NCI-H1092 treated with DMSO at 0.1 percent for 48 hours (cell line): ENCODE measurements around the gene GRIK3.

Experiments
- DNase-seq: peaks from one replicate; lab custom pipeline; 2025; lab: John Stamatoyannopoulos, UW

GRIK3 gene

GRCh38 chr1:36824390-36824861, 209.9 kb downstream of the GRIK3 start:
- no peak for DNase-seq

- no peak for DNase-seq
Measured at GRCh38 chr1:36822648-36823047, 211.7 kb downstream of the GRIK3 start.

DNA sequence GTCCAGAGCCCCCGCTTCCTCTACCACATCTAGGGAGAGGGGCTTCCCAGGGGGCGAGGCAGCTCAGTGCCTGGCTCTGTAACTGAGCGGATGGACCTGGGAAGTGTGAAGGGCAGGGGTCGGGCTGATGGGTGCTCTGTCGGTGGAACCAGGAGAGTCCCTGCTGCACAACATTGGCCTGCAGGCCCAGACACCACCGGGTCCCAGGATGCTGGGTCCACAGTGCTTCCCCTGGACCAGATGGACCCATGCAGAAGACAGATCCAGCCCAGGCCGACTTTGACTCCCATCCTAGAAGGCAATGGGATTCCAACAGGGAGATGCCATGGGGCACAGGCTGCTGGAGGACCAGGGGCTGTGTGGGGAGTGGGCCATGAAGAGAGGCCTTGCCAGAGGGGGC, 212.9 kb downstream of the GRIK3 start:
- DNase-seq, result no peak

- DNase-seq, result no peak
Measured at GRCh38 chr1:36818771-36819170, 215.5 kb downstream of the GRIK3 start.

DNA sequence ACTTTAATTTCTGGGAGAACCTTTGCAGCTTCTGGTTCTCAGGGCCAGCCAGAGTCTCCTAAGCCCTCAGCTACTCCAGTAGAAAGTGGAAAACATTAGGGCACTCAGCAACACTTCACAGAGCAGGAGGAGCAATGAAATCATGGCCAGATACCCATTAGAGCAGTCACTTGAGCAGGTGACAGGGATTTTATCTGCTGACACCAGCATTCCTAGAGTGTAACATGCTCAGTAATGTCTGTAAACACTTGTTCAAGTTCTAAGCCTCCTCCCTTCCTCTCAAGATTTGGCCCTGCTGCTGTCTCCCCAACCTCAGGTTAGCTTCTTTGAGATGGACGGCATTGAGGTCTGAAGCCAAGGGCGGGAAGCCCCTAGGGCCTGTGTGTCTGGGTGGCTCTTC, 218.0 kb downstream of the GRIK3 start:
- no peak for DNase-seq

GRCh38 chr1:36814774-36815173, 219.5 kb downstream of the GRIK3 start:
- no peak for DNase-seq

DNA sequence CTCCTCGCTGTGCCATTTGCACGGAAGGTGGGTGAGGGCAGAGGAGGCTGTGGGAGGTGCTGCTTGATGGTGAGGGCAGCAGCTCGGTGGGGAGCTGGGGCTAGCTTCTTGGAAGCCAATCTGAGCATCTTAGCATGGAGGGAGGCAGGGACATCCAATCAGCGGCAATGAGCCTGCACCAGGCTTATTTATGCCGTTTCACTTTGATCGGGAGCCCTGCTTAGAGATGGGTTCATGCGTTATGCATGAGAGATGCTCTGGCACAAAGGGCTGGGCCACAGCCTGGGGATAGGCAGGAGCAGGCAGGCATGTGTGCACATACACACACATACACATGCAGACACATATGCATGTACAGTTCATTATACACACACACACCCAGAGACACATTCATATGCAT, 220.2 kb downstream of the GRIK3 start:
- no peak for DNase-seq

DNA sequence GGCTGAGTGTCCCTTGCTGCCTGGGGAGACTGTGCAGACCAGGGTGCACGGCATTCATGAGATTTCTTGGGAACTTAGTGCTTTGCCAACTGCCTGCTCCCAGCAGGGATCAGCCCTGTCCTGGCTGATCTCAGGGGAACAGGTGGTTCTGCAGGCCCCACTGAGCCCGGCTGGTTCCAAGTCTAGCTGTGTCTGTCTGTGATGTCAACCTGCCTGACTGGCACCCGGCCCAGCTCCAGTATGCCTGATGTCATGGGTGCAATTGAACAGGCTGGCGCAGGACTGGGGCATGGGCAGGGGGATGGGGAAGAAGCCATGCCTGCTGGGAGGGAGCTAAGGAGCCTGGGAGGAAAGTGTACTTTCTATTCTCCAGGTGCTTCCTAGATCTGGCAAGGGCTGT, 227.1 kb downstream of the GRIK3 start:
- peak; percentile 67 for DNase-seq

GRCh38 chr1:36805979-36806640, 228.2 kb downstream of the GRIK3 start:
- no peak for DNase-seq

DNA sequence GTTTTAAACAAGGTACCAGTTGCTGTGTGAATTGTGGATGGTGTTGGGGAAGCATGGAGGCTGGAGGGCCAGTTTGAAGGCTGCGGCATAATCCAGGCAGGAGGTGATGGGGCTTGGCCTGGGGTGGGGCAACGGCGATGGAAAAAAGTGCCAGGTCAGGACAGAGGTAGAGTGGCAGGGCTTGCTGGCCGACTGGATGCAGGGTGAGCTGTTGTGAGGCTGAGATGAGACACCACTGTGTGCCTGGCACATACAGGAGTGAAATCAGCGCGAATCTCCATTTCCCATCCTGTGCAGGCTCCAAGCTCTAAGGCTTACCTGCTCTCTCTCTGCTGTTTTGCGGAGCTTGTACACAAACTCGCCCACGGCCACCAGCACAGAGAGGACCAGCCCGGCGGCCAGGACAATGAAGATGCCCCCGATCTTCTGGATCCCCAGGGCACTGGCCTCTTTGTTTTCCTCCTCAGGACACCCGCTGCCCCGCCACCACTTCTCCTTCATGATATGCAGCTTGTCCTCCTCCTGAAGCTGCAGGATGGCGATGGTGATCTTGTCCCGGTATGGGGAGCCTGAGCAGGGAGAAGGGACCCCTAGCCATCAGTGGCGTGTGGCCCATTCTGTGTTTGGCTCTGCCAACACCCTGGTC, 229.5 kb downstream of the GRIK3 start:
- no peak for DNase-seq

GRCh38 chr1:36803868-36804570, 230.3 kb downstream of the GRIK3 start:
- no peak for DNase-seq

- DNase-seq, result no peak
Measured at GRCh38 chr1:36802018-36802417, 232.3 kb downstream of the GRIK3 start.

DNA sequence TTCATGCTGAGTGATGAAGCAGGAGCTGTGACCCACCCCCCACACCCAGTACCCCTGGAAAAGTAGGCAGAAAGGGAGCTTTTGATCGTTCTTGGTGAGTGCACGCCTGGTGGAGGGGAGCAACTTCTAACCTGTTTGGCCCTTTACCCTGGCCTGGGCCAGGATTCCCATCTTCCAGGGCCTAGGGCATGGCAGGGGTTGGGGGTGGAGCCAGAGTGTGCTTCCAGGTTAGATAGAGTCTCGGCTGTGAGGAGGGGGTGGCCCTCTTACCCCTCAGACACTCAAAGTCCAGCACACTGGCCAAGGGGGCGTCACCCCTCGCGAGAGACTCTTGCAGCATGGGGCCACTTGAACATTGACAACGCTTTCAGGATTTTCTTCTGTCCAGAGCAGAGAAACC, 236.6 kb downstream of the GRIK3 start:
- no peak for DNase-seq

DNA sequence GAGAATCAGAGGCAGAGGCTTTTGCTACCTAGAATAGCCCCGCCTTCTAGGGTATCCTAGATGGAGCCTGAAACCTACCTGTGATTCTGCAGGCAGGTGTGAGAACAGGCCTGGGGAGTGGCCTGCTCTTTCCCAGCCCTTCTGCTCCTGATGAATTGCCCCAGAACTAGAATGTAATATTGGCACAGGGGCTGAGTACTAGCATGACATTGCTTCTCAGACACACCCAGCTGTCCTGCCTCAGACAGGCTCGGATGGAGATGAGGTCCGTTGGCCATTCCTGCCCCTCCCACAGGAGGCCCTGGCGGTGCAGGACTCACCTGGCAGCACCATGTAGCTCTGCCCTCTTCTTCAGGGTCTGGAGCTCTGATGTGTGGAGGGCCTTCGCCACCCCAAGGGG, 237.6 kb downstream of the GRIK3 start:
- no peak for DNase-seq

- DNase-seq, result no peak
Measured at GRCh38 chr1:36796106-36796590, 238.2 kb downstream of the GRIK3 start.

DNA sequence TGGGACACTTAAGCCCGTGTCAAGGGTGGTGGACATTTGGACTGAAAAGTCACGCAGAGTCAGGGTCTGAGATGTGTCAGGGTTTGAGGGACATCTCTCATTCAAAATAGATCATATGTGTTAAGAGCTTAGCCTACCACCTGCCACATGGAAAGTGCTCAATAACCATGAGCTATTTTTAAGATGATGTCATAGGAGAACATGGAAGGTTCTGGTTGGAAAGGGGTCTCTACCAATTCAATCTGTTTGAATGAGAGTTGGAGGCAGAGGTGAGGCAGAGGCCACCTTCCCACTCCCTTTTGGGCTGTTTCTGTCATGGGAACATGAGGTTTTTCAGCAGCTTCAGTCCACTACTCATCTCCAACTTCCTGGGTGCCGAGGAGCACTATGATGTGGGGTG, 239.9 kb downstream of the GRIK3 start:
- DNase-seq, result no peak

DNA sequence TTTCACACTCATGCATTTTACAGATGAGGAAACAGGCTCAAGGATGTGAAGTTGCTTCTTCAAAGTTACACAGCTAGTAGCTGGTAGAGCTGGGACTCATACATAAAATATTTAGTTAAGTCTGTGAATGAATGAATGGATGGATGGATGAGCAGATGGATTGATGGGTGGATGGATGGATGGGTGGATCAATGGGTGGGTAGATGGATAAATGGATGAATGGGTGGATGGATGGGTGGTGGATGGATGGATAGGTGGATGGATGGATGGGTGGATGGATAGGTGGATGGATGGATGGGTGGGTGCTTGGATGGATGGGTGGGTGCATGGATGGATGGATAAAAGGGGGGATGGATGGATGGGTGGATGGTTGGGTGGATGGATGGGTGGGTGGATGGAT, 240.9 kb downstream of the GRIK3 start:
- no peak for DNase-seq

DNA sequence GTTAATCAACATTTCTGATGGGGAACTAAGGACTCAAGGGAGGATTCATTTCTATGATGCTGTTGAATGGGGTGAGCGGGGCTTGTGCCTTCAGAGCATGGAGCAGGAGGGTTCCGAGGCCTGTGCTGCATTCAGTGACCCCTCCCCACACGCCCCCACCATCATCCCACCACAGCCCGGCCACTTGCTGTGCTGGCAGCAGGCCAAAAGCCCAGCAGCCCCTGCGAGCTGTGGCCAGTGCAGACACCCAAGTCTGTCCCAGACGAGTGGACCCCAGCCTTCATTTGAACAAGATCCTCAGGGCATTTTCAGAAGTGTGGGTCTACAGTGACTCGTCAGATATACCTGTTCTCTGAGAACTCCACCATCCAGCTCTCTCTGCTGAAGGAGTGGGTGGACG, 242.0 kb downstream of the GRIK3 start:
- no peak for DNase-seq

GRCh38 chr1:36790191-36790590, 244.1 kb downstream of the GRIK3 start:
- DNase-seq, result no peak

- DNase-seq, result no peak
Measured at GRCh38 chr1:36789535-36789934, 244.8 kb downstream of the GRIK3 start.

GRCh38 chr1:36787312-36787913, 246.9 kb downstream of the GRIK3 start:
- no peak for DNase-seq

- DNase-seq, result no peak
Measured at GRCh38 chr1:36786425-36786824, 247.9 kb downstream of the GRIK3 start.
